Loucy (cell line): Measurements from ENCODE around the gene FLNA.
"Not testable (repeated sequence)": the region's sequence is repeated elsewhere in the genome, so short reads cannot be mapped to it uniquely, and the experiment has no call there.

Experiments
- H2AFZ ChIP-seq: fragments of 200-600 bp; sonication (generic); 2 replicates; pipeline ENCODE4 v1.6.0; 2016; ENCODE audit warnings: antibody characterized with exemption, mild to moderate bottlenecking, low read length, moderate library complexity
- H3F3A ChIP-seq: fragments of 200-600 bp; 2 replicates; pipeline ENCODE4 v1.6.0; 2016; ENCODE audit warnings: antibody characterized with exemption, low read depth, mild to moderate bottlenecking
- H3K27me3 ChIP-seq: fragments of 200-600 bp; sonication (generic); 2 replicates; pipeline ENCODE4 v1.6.1; 2014; ENCODE audit warnings: low read length, mild to moderate bottlenecking; ENCODE audit not compliant: insufficient read depth, poor library complexity, severe bottlenecking
- H3K36me3 ChIP-seq: fragments of 200-600 bp; sonication (generic); 2 replicates; pipeline ENCODE4 v1.6.1; 2016; ENCODE audit warnings: low read length; ENCODE audit not compliant: insufficient read depth
- H3K4me1 ChIP-seq: fragments of 200-600 bp; sonication (generic); 2 replicates; pipeline ENCODE4 v1.5.1; 2014; ENCODE audit warnings: low read length, mild to moderate bottlenecking; ENCODE audit not compliant: insufficient read depth, poor library complexity, severe bottlenecking
- H3K4me2 ChIP-seq: fragments of 200-600 bp; sonication (generic); 2 replicates; pipeline ENCODE4 v1.6.0; 2014; ENCODE audit warnings: antibody characterized with exemption, low read length, low read depth, mild to moderate bottlenecking; ENCODE audit not compliant: poor library complexity, severe bottlenecking
- H3K4me3 ChIP-seq: fragments of 200-600 bp; sonication (generic); 2 replicates; pipeline ENCODE4 v1.5.1; 2014; ENCODE audit warnings: low read length, mild to moderate bottlenecking, mixed read lengths; ENCODE audit not compliant: poor library complexity, severe bottlenecking
- H3K79me2 ChIP-seq: fragments of 200-600 bp; sonication (generic); 2 replicates; pipeline ENCODE4 v1.6.1; 2014; ENCODE audit warnings: low read length; ENCODE audit not compliant: insufficient read depth
- H3K9ac ChIP-seq: fragments of 200-600 bp; sonication (generic); 2 replicates; pipeline ENCODE4 v1.6.0; 2014; ENCODE audit warnings: mild to moderate bottlenecking, low read depth, low read length, moderate library complexity; ENCODE audit not compliant: poor library complexity, severe bottlenecking
- H3K9me2 ChIP-seq: fragments of 200-600 bp; sonication (generic); replicated peaks from 2 replicates; pipeline ENCODE4 v1.6.1; 2016; ENCODE audit warnings: low read depth, low read length, mixed read lengths
- H3K9me3 ChIP-seq: fragments of 200-600 bp; sonication (generic); 2 replicates; pipeline ENCODE4 v1.6.1; 2014; ENCODE audit warnings: mild to moderate bottlenecking, antibody characterized with exemption, low read length, low read depth; ENCODE audit not compliant: insufficient read depth
- H4K20me1 ChIP-seq: fragments of 200-600 bp; sonication (generic); 2 replicates; pipeline ENCODE4 v1.6.0; 2014; ENCODE audit warnings: antibody characterized with exemption, low read length, mild to moderate bottlenecking; ENCODE audit not compliant: insufficient read depth, poor library complexity, severe bottlenecking
- CTCF ChIP-seq: fragments of 200-600 bp; sonication (generic); conservative IDR thresholded peaks from 2 replicates; pipeline ENCODE4 v1.5.1; 2014; ENCODE audit warnings: mild to moderate bottlenecking, antibody characterized with exemption, low read length
- EZH2phosphoT487 ChIP-seq: fragments of 200-600 bp; IDR thresholded peaks from 2 replicates; pipeline ENCODE4 v1.6.1; 2018; ENCODE audit warnings: antibody characterized with exemption, mild to moderate bottlenecking, moderate library complexity, borderline replicate concordance

The FLNA gene

GRCh38 chrX:154305541-154306205 lies 68.8 kb downstream of the FLNA start:
- Histone ChIP-seq H2AFZ (no peak overlapping the region), H4K20me1 (no peaks in the 10 kb centered on the region), H3K36me3 (no peaks in the 10 kb centered on the region), H3K79me2 (no peaks in the 10 kb centered on the region), H3K9me2 (no peaks in the 10 kb centered on the region), H3K4me1 (peaks cover 4% of the 10 kb centered on the region), H3F3A (no peaks in the 10 kb centered on the region), H3K4me2 (no peak overlapping the region), H3K9me3 (no peaks in the 10 kb centered on the region), H3K27me3 (no peaks in the 10 kb centered on the region), H3K9ac (no peak overlapping the region), H3K4me3 (no peak overlapping the region)
- TF ChIP-seq EZH2phosphoT487, result no peak
- TF ChIP-seq CTCF, result no peak

- H3F3A ChIP-seq, result no peaks in the 10 kb centered on the region
- H3K79me2 ChIP-seq, result no peaks in the 10 kb centered on the region
- no peaks in the 10 kb centered on the region for H3K9me2 ChIP-seq
- H3K4me2 ChIP-seq, result no peak overlapping the region
- H3K27me3 ChIP-seq, result no peaks in the 10 kb centered on the region
- H3K4me3 ChIP-seq, result no peak overlapping the region
- TF ChIP-seq CTCF, result no peak
- no peak for TF ChIP-seq EZH2phosphoT487
- no peaks in the 10 kb centered on the region for H3K36me3 ChIP-seq
- no peaks in the 10 kb centered on the region for H4K20me1 ChIP-seq
- peaks cover 4% of the 10 kb centered on the region for H3K4me1 ChIP-seq
- H3K9ac ChIP-seq, result no peak overlapping the region
- no peak overlapping the region for H2AFZ ChIP-seq
- no peaks in the 10 kb centered on the region for H3K9me3 ChIP-seq
These were observed 69.6 kb downstream of the FLNA start for GRCh38 chrX:154304846-154305245.

GRCh38 chrX:154303476-154303875 lies 71.0 kb downstream of the FLNA start:
- Histone ChIP-seq H3K9me2 (no peaks in the 10 kb centered on the region), H4K20me1 (no peaks in the 10 kb centered on the region), H3K9ac (no peak overlapping the region), H3K9me3 (no peaks in the 10 kb centered on the region), H3K79me2 (no peaks in the 10 kb centered on the region), H3K4me1 (peaks cover 1% of the 10 kb centered on the region), H3K36me3 (no peaks in the 10 kb centered on the region), H3K4me3 (no peak overlapping the region), H3K27me3 (no peaks in the 10 kb centered on the region), H3K4me2 (no peak overlapping the region), H3F3A (no peaks in the 10 kb centered on the region), H2AFZ (no peak overlapping the region)
- TF ChIP-seq EZH2phosphoT487 (no peak), CTCF (no peak)

- H3K9me3 ChIP-seq, H3K9ac ChIP-seq, H3K4me3 ChIP-seq, H3K4me2 ChIP-seq, H4K20me1 ChIP-seq, H3K79me2 ChIP-seq, H3K27me3 ChIP-seq, H2AFZ ChIP-seq, H3K9me2 ChIP-seq, H3K36me3 ChIP-seq, H3K4me1 ChIP-seq, H3F3A ChIP-seq: not testable (repeated sequence)
These were observed 71.4 kb downstream of the FLNA start for GRCh38 chrX:154302998-154303397.
